GM12891 (cell line): ENCODE measurements around the gene OTX1.

Experiments used
- POLR2A ChIP-seq: IDR thresholded peaks from 2 replicates; pipeline ENCODE4 v1.6.1; 2011; ENCODE audit warnings: low read depth, low read length, control low read depth
- POLR2AphosphoS5 ChIP-seq: IDR thresholded peaks from 2 replicates; pipeline ENCODE4 v1.6.1; 2011; ENCODE audit warnings: low read depth, low read length, control low read depth
- TAF1 ChIP-seq: IDR thresholded peaks from 2 replicates; pipeline ENCODE4 v1.6.1; 2011; ENCODE audit warnings: low read depth, low read length, control low read depth

DNA sequence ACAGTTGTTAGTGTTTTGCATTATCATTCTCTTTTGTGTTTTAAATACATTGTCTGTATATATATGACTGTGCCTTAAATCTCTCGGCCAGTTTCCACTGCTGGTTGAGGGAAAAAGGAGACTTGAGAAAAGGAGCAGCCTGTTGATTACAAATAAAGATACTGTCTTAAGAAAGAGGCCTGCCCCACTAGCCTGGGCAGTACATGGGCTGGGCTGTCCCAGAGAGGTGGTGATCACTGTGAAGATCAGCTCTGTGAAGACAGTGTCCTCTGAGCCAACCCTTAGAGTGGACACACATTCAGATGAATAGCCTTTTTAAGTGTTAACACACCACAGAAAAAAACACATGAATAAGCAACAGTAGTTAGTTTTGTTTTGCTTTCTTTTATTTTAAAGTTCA is 10.0 kb upstream of the OTX1 start:
- TF ChIP-seq POLR2A (no peak), POLR2AphosphoS5 (no peak), TAF1 (no peak)
